Gastrocnemius medialis (tissue), 4 donors: Measurements from ENCODE around the gene GDI2.

Experiments used
- CTCF ChIP-seq, 5 experiments: fragments of 450-650 bp in 3 of 5; fragments of 200-600 bp in 2 of 5; sonication (generic) in 2 of 5; IDR thresholded peaks in 4 of 5; conservative IDR thresholded peaks in 1 of 5; 1 replicate in 4 of 5; 2 replicates in 1 of 5; pipeline ENCODE4 v1.5.1; 2016 to 2019; ENCODE audit warnings: antibody characterized with exemption in 5 of 5, mild to moderate bottlenecking in 3 of 5, moderate library complexity in 3 of 5
- POLR2A ChIP-seq, 2 donors: fragments of 450-650 bp; IDR thresholded peaks; one replicate each; pipeline ENCODE4 v1.6.1; 2017; ENCODE audit warnings: antibody characterized with exemption in 2 of 2, mild to moderate bottlenecking in 2 of 2, moderate library complexity in 2 of 2

GRCh38 chr10:5805260-5805659 lies 8.0 kb downstream of the GDI2 start:
- TF ChIP-seq CTCF (IDR thresholded peaks at IDR 0.05 in 4 of 5, conservative IDR thresholded peaks at IDR 0.05 in 1 of 5) (no peak), POLR2A (IDR thresholded peaks at IDR 0.05) (no peak)
